SK-N-SH (cell line): Measurements from ENCODE around the gene CDC23. TPM values are rescaled to one million over a fixed set of nuclear protein-coding genes. Genes with fewer than 3 reads are reported as not detected.

ENCODE experiments used
- CTCF ChIA-PET: fragments of 300-600, 350-600 bp; formaldehyde crosslinking; extraction: SDS; loops from one replicate; lab custom pipeline; 2021; lab: Yijun Ruan, JAX
- POLR2A ChIA-PET: fragments of 350-600 bp; sonication (Branson Sonifier 250); formaldehyde crosslinking; extraction: SDS; loops from one replicate; lab custom pipeline; 2020; ENCODE audit warnings: antibody characterized with exemption, inconsistent platforms; lab: Yijun Ruan, JAX
- DNase-seq: peaks from one replicate; pipeline ENCODE4 v3.0.0; 2012
- H2AFZ ChIP-seq: fragments of 200-600 bp; sonication (generic); 2 replicates; pipeline ENCODE4 v1.8.1; 2016; ENCODE audit warnings: antibody characterized with exemption, mild to moderate bottlenecking, low read depth
- H3F3A ChIP-seq: fragments of 200-600 bp; sonication (generic); replicated peaks from 2 replicates; pipeline ENCODE3; 2016; ENCODE audit warnings: antibody characterized with exemption, mild to moderate bottlenecking; ENCODE audit not compliant: insufficient read depth
- H3K27ac ChIP-seq, 2 experiments: fragments of 200-500 bp in 1 of 2; fragments of 200-600 bp in 1 of 2; sonication (Bioruptor generic) in 1 of 2; sonication (generic), shearing (Covaris generic) in 1 of 2; 2 replicates each; pipeline versions ENCODE4 v1.5.1 to v1.6.1; 2014 to 2016; ENCODE audit warnings: low read depth in 2 of 2, inconsistent platforms in 1 of 2, low read length in 1 of 2, mild to moderate bottlenecking in 1 of 2, mixed read lengths in 1 of 2
- H3K27me3 ChIP-seq: fragments of 200-600 bp; sonication (generic), shearing (Covaris generic); 2 replicates; pipeline ENCODE4 v1.6.1; 2016; ENCODE audit warnings: mixed run types; ENCODE audit not compliant: insufficient read depth
- H3K36me3 ChIP-seq, 2 experiments: fragments of 200-500 bp in 1 of 2; fragments of 200-600 bp in 1 of 2; sonication (Bioruptor generic) in 1 of 2; sonication (generic) in 1 of 2; replicated peaks in 1 of 2; 2 replicates each; pipeline versions ENCODE3 to v1.5.1; 2014 to 2016; ENCODE audit warnings: low read length in 1 of 2, mild to moderate bottlenecking in 1 of 2; ENCODE audit not compliant: insufficient read depth in 2 of 2, control insufficient read depth in 1 of 2
- H3K4me1 ChIP-seq, 2 experiments: fragments of 200-500 bp in 1 of 2; fragments of 200-600 bp in 1 of 2; sonication (Bioruptor generic) in 1 of 2; sonication (generic), shearing (Covaris generic) in 1 of 2; 2 replicates each; pipeline versions ENCODE4 v1.5.1 to v1.6.1; 2014 to 2016; ENCODE audit warnings: low read depth in 1 of 2, low read length in 1 of 2, mixed run types in 1 of 2; ENCODE audit not compliant: insufficient read depth in 2 of 2, control insufficient read depth in 1 of 2
- H3K4me2 ChIP-seq: fragments of 200-600 bp; sonication (generic), shearing (Covaris generic); 2 replicates; pipeline ENCODE4 v1.6.1; 2017; ENCODE audit warnings: mixed run types
- H3K4me3 ChIP-seq, 2 experiments: fragments of 200-500 bp in 1 of 2; fragments of 200-600 bp in 1 of 2; sonication (Bioruptor generic) in 1 of 2; sonication (generic), shearing (Covaris generic) in 1 of 2; 2 replicates each; pipeline versions ENCODE4 v1.5.1 to v1.8.1; 2014 to 2016; ENCODE audit warnings: low read depth in 2 of 2, inconsistent platforms in 1 of 2, low read length in 1 of 2, mild to moderate bottlenecking in 1 of 2, mixed read lengths in 1 of 2, moderate library complexity in 1 of 2
- H3K79me2 ChIP-seq: fragments of 200-600 bp; sonication (generic); 2 replicates; pipeline ENCODE4 v1.8.1; 2017; ENCODE audit warnings: mild to moderate bottlenecking; ENCODE audit not compliant: insufficient read depth
- H3K9ac ChIP-seq: fragments of 200-600 bp; sonication (generic); 2 replicates; pipeline ENCODE4 v1.6.1; 2017; ENCODE audit warnings: mixed run types
- H3K9me2 ChIP-seq: fragments of 200-600 bp; sonication (generic); 2 replicates; pipeline ENCODE4 v1.6.1; 2017; ENCODE audit warnings: mixed run types
- H3K9me3 ChIP-seq: fragments of 200-600 bp; sonication (generic); 2 replicates; pipeline ENCODE4 v1.6.1; 2017; ENCODE audit warnings: mixed run types, mild to moderate bottlenecking, moderate library complexity
- H4K20me1 ChIP-seq: fragments of 200-600 bp; sonication (generic); 2 replicates; pipeline ENCODE4 v1.6.1; 2017; ENCODE audit warnings: mild to moderate bottlenecking, mixed run types; ENCODE audit not compliant: insufficient read depth
- FOSL2 ChIP-seq: IDR thresholded peaks from 2 replicates; pipeline ENCODE4 v1.4.0; 2012; ENCODE audit warnings: low read depth, mild to moderate bottlenecking, moderate library complexity, borderline replicate concordance
- FOXJ3 ChIP-seq: sonication (generic); formaldehyde crosslinking; IDR thresholded peaks from 2 replicates; pipeline ENCODE4 v1.5.1; 2020; ENCODE audit warnings: mild to moderate bottlenecking, missing genetic modification reagents
- MXI1 ChIP-seq: IDR thresholded peaks from 2 replicates; pipeline ENCODE4 v1.6.1; 2012; ENCODE audit warnings: mild to moderate bottlenecking, low read depth, low read length, improper control_type of control experiment
- RAD21 ChIP-seq: IDR thresholded peaks from 2 replicates; pipeline ENCODE4 v1.6.1; 2012; ENCODE audit warnings: mild to moderate bottlenecking, low read length
- SIN3A ChIP-seq: IDR thresholded peaks from 2 replicates; pipeline ENCODE4 v1.6.1; 2012; ENCODE audit warnings: low read depth, mild to moderate bottlenecking, low read length, moderate library complexity, borderline replicate concordance
- SMC3 ChIP-seq: IDR thresholded peaks from 2 replicates; pipeline ENCODE4 v1.6.1; 2012; ENCODE audit warnings: low read depth, low read length, improper control_type of control experiment
- WGBS: methylation state at CpG from one replicate; pipeline ENCODE4 v1.1.6; 2017; ENCODE audit warnings: low lambda C conversion rate; 5-methylcytosine and 5-hydroxymethylcytosine counted together
- polyA plus RNA-seq, 3 experiments: library from polyadenylated mRNA; depleted of rRNA; stranded (reverse); fragments of >200 nt; gene quantifications; 2 replicates each; pipeline ENCODE4 v1.2.3, GENCODE V29; 2012
- TF ChIP-seq, protein P1 (sequence below): fragments of 200-600 bp; sonication (generic); IDR thresholded peaks from 2 replicates; pipeline ENCODE4 v1.6.1; 2017; ENCODE audit warnings: antibody characterized with exemption, mild to moderate bottlenecking, moderate library complexity
- TF ChIP-seq, protein P2 (sequence below): fragments of 150-350 bp; IDR thresholded peaks from 2 replicates; pipeline ENCODE4 v1.6.1; 2016; ENCODE audit warnings: mild to moderate bottlenecking, low read depth, low read length
- TF ChIP-seq, protein P3 (sequence below): IDR thresholded peaks from 2 replicates; pipeline ENCODE4 v1.6.1; 2012; ENCODE audit warnings: mild to moderate bottlenecking, low read depth, low read length, moderate library complexity

CDC23 gene
- polyA plus RNA-seq, 1 of the 3 experiments (the other 2 are of a cell fraction) = 20.2 TPM

DNA sequence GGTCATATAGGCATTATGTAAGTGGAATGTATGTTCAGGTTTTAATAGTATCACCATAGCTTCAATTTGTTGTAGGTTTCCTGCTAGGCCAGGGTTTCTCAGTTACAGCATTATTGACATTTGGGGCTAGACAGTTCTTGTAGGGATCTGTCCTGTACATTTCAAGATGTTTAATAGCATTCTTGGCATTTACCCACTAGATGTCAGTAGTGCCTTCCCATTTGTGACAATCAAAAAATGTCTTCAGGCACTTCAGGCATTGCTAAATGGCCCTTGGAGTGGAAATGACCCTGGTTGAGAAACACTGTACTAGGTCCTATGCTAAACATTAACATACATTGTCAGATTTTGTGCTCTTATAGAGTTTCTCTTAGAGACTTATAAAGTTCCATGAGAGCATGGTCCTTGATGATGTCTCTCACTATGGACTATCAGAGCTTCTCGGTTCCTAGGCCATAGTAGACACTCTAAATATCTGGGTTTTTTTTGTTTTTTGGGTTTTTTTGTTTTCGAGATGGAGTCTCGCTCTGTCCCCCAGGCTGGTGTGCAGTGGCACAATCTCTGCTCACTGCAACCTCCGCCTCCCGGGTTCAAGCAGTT is 32.8 kb downstream of the CDC23 start:
- H3K9ac ChIP-seq = peak overlapping the region; percentile 78; the same call in 1 of the 2 replicates
- H3K4me1 ChIP-seq = peaks cover 0 to 13% of the 10 kb centered on the region in 2 experiments; a peak in 2 of 4 replicates
- H3K9me2 ChIP-seq = no peaks in the 10 kb centered on the region
- DNase-seq = peak; percentile 42
- peaks cover 6% of the 10 kb centered on the region; the same call in 1 of the 2 replicates for H4K20me1 ChIP-seq
- H3K79me2 ChIP-seq = peaks cover 61% of the 10 kb centered on the region
- ChIA-PET CTCF (interaction anchor here (0.6 to 2.6 kb wide), 31 partner anchors 9 to 346 kb away, joined by 3 to 13 read pairs (median 4); partner anchors contain the start of genes CDC23, GFRA3, KDM3B and REEP2), POLR2A (interaction anchor here (0.6 to 1.2 kb wide), 2 partner anchors 14 to 96 kb away, joined by 3 read pairs; no protein-coding TSS in a partner anchor)
- peaks cover 31 to 41% of the 10 kb centered on the region in 2 experiments for H3K36me3 ChIP-seq
- no peak overlapping the region for H3K27ac ChIP-seq
- peak overlapping the region; percentile 81 to 90 for H3K4me3 ChIP-seq
- no peaks in the 10 kb centered on the region for H3K9me3 ChIP-seq
- TF ChIP-seq, protein P1, sequence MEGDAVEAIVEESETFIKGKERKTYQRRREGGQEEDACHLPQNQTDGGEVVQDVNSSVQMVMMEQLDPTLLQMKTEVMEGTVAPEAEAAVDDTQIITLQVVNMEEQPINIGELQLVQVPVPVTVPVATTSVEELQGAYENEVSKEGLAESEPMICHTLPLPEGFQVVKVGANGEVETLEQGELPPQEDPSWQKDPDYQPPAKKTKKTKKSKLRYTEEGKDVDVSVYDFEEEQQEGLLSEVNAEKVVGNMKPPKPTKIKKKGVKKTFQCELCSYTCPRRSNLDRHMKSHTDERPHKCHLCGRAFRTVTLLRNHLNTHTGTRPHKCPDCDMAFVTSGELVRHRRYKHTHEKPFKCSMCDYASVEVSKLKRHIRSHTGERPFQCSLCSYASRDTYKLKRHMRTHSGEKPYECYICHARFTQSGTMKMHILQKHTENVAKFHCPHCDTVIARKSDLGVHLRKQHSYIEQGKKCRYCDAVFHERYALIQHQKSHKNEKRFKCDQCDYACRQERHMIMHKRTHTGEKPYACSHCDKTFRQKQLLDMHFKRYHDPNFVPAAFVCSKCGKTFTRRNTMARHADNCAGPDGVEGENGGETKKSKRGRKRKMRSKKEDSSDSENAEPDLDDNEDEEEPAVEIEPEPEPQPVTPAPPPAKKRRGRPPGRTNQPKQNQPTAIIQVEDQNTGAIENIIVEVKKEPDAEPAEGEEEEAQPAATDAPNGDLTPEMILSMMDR = peak; percentile 69
- TF ChIP-seq FOXJ3 (CRISPR knock-in tag) (no peak), RAD21 (peak; percentile 85), SMC3 (peak; percentile 50), FOSL2 (no peak), SIN3A (peak; percentile 48; the same call in 1 of the 2 replicates), MXI1 (peak; percentile 68; the same call in 1 of the 2 replicates)
- TF ChIP-seq, protein P2, sequence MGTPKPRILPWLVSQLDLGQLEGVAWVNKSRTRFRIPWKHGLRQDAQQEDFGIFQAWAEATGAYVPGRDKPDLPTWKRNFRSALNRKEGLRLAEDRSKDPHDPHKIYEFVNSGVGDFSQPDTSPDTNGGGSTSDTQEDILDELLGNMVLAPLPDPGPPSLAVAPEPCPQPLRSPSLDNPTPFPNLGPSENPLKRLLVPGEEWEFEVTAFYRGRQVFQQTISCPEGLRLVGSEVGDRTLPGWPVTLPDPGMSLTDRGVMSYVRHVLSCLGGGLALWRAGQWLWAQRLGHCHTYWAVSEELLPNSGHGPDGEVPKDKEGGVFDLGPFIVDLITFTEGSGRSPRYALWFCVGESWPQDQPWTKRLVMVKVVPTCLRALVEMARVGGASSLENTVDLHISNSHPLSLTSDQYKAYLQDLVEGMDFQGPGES = no peak
- TF ChIP-seq, protein P3, sequence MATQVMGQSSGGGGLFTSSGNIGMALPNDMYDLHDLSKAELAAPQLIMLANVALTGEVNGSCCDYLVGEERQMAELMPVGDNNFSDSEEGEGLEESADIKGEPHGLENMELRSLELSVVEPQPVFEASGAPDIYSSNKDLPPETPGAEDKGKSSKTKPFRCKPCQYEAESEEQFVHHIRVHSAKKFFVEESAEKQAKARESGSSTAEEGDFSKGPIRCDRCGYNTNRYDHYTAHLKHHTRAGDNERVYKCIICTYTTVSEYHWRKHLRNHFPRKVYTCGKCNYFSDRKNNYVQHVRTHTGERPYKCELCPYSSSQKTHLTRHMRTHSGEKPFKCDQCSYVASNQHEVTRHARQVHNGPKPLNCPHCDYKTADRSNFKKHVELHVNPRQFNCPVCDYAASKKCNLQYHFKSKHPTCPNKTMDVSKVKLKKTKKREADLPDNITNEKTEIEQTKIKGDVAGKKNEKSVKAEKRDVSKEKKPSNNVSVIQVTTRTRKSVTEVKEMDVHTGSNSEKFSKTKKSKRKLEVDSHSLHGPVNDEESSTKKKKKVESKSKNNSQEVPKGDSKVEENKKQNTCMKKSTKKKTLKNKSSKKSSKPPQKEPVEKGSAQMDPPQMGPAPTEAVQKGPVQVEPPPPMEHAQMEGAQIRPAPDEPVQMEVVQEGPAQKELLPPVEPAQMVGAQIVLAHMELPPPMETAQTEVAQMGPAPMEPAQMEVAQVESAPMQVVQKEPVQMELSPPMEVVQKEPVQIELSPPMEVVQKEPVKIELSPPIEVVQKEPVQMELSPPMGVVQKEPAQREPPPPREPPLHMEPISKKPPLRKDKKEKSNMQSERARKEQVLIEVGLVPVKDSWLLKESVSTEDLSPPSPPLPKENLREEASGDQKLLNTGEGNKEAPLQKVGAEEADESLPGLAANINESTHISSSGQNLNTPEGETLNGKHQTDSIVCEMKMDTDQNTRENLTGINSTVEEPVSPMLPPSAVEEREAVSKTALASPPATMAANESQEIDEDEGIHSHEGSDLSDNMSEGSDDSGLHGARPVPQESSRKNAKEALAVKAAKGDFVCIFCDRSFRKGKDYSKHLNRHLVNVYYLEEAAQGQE = no peak
- H3K27me3 ChIP-seq = no peaks in the 10 kb centered on the region
- peak overlapping the region; percentile 94; the same call in 1 of the 2 replicates for H2AFZ ChIP-seq
- H3F3A ChIP-seq = peaks cover 9% of the 10 kb centered on the region
- WGBS = 72% methylated on average over 5 of the region's 5 CpGs
- peak overlapping the region; percentile 95 for H3K4me2 ChIP-seq
